HCT116 (cell line): ENCODE results near the gene EIF3J. TPM values are rescaled to one million over a fixed set of nuclear protein-coding genes. Genes with fewer than 3 reads are reported as not detected.

ENCODE experiments used
- ATAC-seq: fragments of 200-7000 bp; cut with Tn5 transposase; 2 replicates; pipeline ENCODE4 v1.9.1; 2020; ENCODE audit warnings: mild to moderate bottlenecking, moderate library complexity
- BruUV-seq: library from RNA; stranded (reverse); fragments of 400-500 nt; replicated peaks from 2 replicates; lab custom pipeline; 2021; lab: Mats Ljungman, UMichigan
- CTCF ChIA-PET: fragments of 300-600 bp; sonication (Branson Sonifier 250); formaldehyde crosslinking; loops from one replicate; lab custom pipeline; 2021; ENCODE audit warnings: antibody characterized with exemption; lab: Charles Lee
- POLR2A ChIA-PET: fragments of 300-600, 350-600 bp; sonication (Branson Sonifier 250); formaldehyde crosslinking; loops from one replicate; lab custom pipeline; 2021; ENCODE audit warnings: antibody characterized with exemption; lab: Charles Lee
- RAD21 ChIA-PET, 2 experiments: fragments of 300-600 bp; sonication (Branson Sonifier 250); formaldehyde crosslinking; loops; one replicate each; lab custom pipeline; 2023; ENCODE audit warnings: low total read pairs in 2 of 2; ENCODE audit not compliant: uncharacterized antibody in 2 of 2, unreplicated experiment in 2 of 2, low non-redundant PET in 1 of 2; lab: Charles Lee
- DNase-seq: peaks from one replicate; pipeline ENCODE4 v3.0.0-alpha.2; 2010; ENCODE audit warnings: low read depth, low spot score
- H2AFZ ChIP-seq: fragments of 200-600 bp; shearing (Covaris generic), sonication (generic); 2 replicates; pipeline ENCODE4 v1.6.1; 2017; ENCODE audit warnings: low read depth, mixed run types, mixed read lengths, antibody characterized with exemption, low read length; ENCODE audit not compliant: poor library complexity, severe bottlenecking
- H3K27ac ChIP-seq: 2 replicates; pipeline ENCODE4 v1.5.1; 2012; ENCODE audit warnings: low read depth, low read length
- H3K27me3 ChIP-seq: fragments of 200-600 bp; sonication (generic); 2 replicates; pipeline ENCODE4 v1.6.1; 2016; ENCODE audit warnings: mixed run types, low read length, mixed read lengths; ENCODE audit not compliant: insufficient read depth
- H3K36me3 ChIP-seq, 2 experiments: fragments of 200-500 bp in 1 of 2; fragments of 200-600 bp in 1 of 2; sonication (Bioruptor generic) in 1 of 2; sonication (generic) in 1 of 2; 2 replicates each; pipeline versions ENCODE4 v1.5.1 to v1.6.1; 2014 to 2016; ENCODE audit warnings: low read length in 2 of 2, inconsistent platforms in 1 of 2, mixed read lengths in 1 of 2, mixed run types in 1 of 2; ENCODE audit not compliant: insufficient read depth in 2 of 2, control insufficient read depth in 1 of 2
- H3K4me1 ChIP-seq, 2 experiments: fragments of 200-600 bp in 1 of 2; sonication (generic) in 1 of 2; 2 replicates each; pipeline versions ENCODE4 v1.5.1 to v1.6.1; 2012 to 2017; ENCODE audit warnings: low read length in 2 of 2, inconsistent platforms in 1 of 2, mild to moderate bottlenecking in 1 of 2, mixed read lengths in 1 of 2, mixed run types in 1 of 2, moderate library complexity in 1 of 2; ENCODE audit not compliant: insufficient read depth in 2 of 2, control insufficient read depth in 1 of 2
- H3K4me2 ChIP-seq: fragments of 200-600 bp; sonication (generic); 2 replicates; pipeline ENCODE4 v1.6.1; 2017; ENCODE audit warnings: mixed run types, low read length, mixed read lengths
- H3K4me3 ChIP-seq, 2 experiments: fragments of 200-600 bp in 1 of 2; sonication (generic) in 1 of 2; replicated peaks in 1 of 2; 2 replicates each; pipeline ENCODE4 v1.5.1; 2011 to 2016; ENCODE audit warnings: low read length in 2 of 2, control low read depth in 1 of 2, low read depth in 1 of 2, mild to moderate bottlenecking in 1 of 2, mixed read lengths in 1 of 2, mixed run types in 1 of 2
- H3K79me2 ChIP-seq: fragments of 200-600 bp; sonication (generic); 2 replicates; pipeline ENCODE4 v1.6.1; 2017; ENCODE audit warnings: mild to moderate bottlenecking, mixed run types, low read length, moderate library complexity, mixed read lengths; ENCODE audit not compliant: insufficient read depth
- H3K9ac ChIP-seq: fragments of 200-600 bp; sonication (generic); 2 replicates; pipeline ENCODE4 v1.6.1; 2016; ENCODE audit warnings: low read length, mixed read lengths
- H3K9me2 ChIP-seq: fragments of 200-600 bp; sonication (generic), shearing (Covaris generic); 2 replicates; pipeline ENCODE4 v1.6.1; 2017; ENCODE audit warnings: mixed run types, mild to moderate bottlenecking, moderate library complexity; ENCODE audit not compliant: insufficient read depth
- H3K9me3 ChIP-seq, 2 experiments: fragments of 200-500 bp in 1 of 2; fragments of 200-600 bp in 1 of 2; sonication (Bioruptor generic) in 1 of 2; sonication (generic) in 1 of 2; 2 replicates each; pipeline ENCODE4 v1.6.1; 2014 to 2017; ENCODE audit warnings: low read length in 2 of 2, mixed read lengths in 2 of 2, inconsistent platforms in 1 of 2, low read depth in 1 of 2, mild to moderate bottlenecking in 1 of 2, mixed run types in 1 of 2, moderate library complexity in 1 of 2; ENCODE audit not compliant: control insufficient read depth in 1 of 2, insufficient read depth in 1 of 2
- H4K20me1 ChIP-seq: fragments of 200-600 bp; sonication (generic), shearing (Covaris generic); 2 replicates; pipeline ENCODE4 v1.6.1; 2017; ENCODE audit warnings: mixed run types, mild to moderate bottlenecking, moderate library complexity; ENCODE audit not compliant: insufficient read depth
- CBX3 ChIP-seq: IDR thresholded peaks from 2 replicates; pipeline ENCODE4 v1.6.1; 2012; ENCODE audit warnings: low read depth
- CEBPB ChIP-seq: IDR thresholded peaks from 2 replicates; pipeline ENCODE4 v1.6.1; 2012; ENCODE audit warnings: low read depth
- EGR1 ChIP-seq: IDR thresholded peaks from 2 replicates; pipeline ENCODE4 v1.6.1; 2012; ENCODE audit warnings: low read depth
- ELF1 ChIP-seq: IDR thresholded peaks from 2 replicates; pipeline ENCODE4 v1.6.1; 2012; ENCODE audit warnings: low read depth, borderline replicate concordance
- EZH2 ChIP-seq: fragments of 200-600 bp; sonication (generic); IDR thresholded peaks from 2 replicates; pipeline ENCODE4 v1.6.1; 2017; ENCODE audit warnings: antibody characterized with exemption, mixed run types
- EZH2phosphoT487 ChIP-seq: fragments of 200-600 bp; IDR thresholded peaks from 2 replicates; pipeline ENCODE4 v1.6.1; 2018; ENCODE audit warnings: antibody characterized with exemption, borderline replicate concordance
- FOSL1 ChIP-seq: IDR thresholded peaks from 2 replicates; pipeline ENCODE4 v1.6.1; 2012; ENCODE audit warnings: low read depth
- JUND ChIP-seq: IDR thresholded peaks from 2 replicates; pipeline ENCODE4 v1.6.1; 2012
- POLR2AphosphoS5 ChIP-seq: IDR thresholded peaks from 2 replicates; pipeline ENCODE4 v1.6.1; 2011; ENCODE audit warnings: mild to moderate bottlenecking, low read depth, low read length, moderate library complexity
- RAD21 ChIP-seq: IDR thresholded peaks from 2 replicates; pipeline ENCODE4 v1.6.1; 2012; ENCODE audit warnings: low read depth, mild to moderate bottlenecking
- SP1 ChIP-seq: IDR thresholded peaks from 2 replicates; pipeline ENCODE4 v1.6.1; 2012; ENCODE audit warnings: low read depth
- SRF ChIP-seq: IDR thresholded peaks from 2 replicates; pipeline ENCODE4 v1.6.1; 2012; ENCODE audit warnings: low read depth
- TCF7L2 ChIP-seq: IDR thresholded peaks from 2 replicates; pipeline ENCODE4 v1.7.0; 2011; ENCODE audit warnings: borderline replicate concordance, inconsistent platforms; ENCODE audit not compliant: insufficient read depth, insufficient read length; ENCODE audit errors: extremely low read depth
- YY1 ChIP-seq: IDR thresholded peaks from 2 replicates; pipeline ENCODE4 v1.6.1; 2011; ENCODE audit warnings: low read length, low read depth, moderate library complexity, mild to moderate bottlenecking; ENCODE audit not compliant: insufficient replicate concordance; ENCODE audit errors: extremely low read depth
- ZFX ChIP-seq: fragments of 450-650 bp; IDR thresholded peaks from 2 replicates; pipeline ENCODE4 v1.6.1; 2017
- ZNF274 ChIP-seq: fragments of 200-500 bp; sonication (Bioruptor generic); IDR thresholded peaks from 2 replicates; pipeline ENCODE4 v1.6.1; 2014; ENCODE audit warnings: mild to moderate bottlenecking, low read depth, low read length, inconsistent platforms
- intact Hi-C: fragments of 100-400 bp; cut with micrococcal nuclease; formaldehyde crosslinking; loops from 2 replicates; pipeline ENCODE4 v1.10.0; 2022
- total RNA-seq: library from RNA; stranded (reverse); gene quantifications from one replicate; pipeline ENCODE4 v1.2.1, GENCODE V29; 2021; ENCODE audit not compliant: unreplicated experiment
- TF ChIP-seq, protein P1 (sequence below): IDR thresholded peaks from 2 replicates; pipeline ENCODE4 v1.6.1; 2012
- TF ChIP-seq, protein P2 (sequence below), 3 experiments: fragments of 200-600 bp in 1 of 3; sonication (generic) in 1 of 3; IDR thresholded peaks in 2 of 3; conservative IDR thresholded peaks in 1 of 3; 2 replicates each; pipeline ENCODE4 v1.5.1; 2012 to 2017; ENCODE audit warnings: low read depth in 2 of 3, low read length in 2 of 3, antibody characterized with exemption in 1 of 3, borderline replicate concordance in 1 of 3, control low read depth in 1 of 3, mild to moderate bottlenecking in 1 of 3, mixed read lengths in 1 of 3, mixed run types in 1 of 3, moderate library complexity in 1 of 3; ENCODE audit not compliant: insufficient read depth in 1 of 3
- TF ChIP-seq, protein P3 (sequence below): IDR thresholded peaks from 2 replicates; pipeline ENCODE4 v1.6.1; 2011; ENCODE audit warnings: mild to moderate bottlenecking, low read length, moderate library complexity; ENCODE audit not compliant: insufficient replicate concordance; ENCODE audit errors: extremely low read depth
- TF ChIP-seq, protein P4 (sequence below): IDR thresholded peaks from 2 replicates; pipeline ENCODE4 v1.6.1; 2012; ENCODE audit warnings: low read depth

The EIF3J gene
- total RNA-seq, 1 experiment from 2014 or later, result 68.6 TPM

DNA sequence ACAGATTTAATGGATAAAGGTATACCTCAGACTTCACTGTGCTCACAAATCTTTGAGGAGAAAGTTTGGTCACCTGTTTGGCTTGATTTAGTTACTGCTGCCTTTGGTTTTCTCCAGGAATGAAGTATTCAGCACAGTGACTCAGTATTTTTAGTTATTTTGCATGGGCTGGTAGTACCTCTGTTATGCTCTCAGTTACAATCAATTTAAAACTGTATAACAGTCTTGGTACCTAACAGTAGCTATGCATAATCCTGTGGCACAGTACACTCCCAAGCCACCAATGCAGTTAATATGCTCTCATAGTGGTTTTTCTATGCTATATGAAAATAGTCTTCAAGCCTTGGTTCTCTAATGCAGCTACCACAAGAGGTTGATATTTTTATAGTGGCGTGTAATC lies 11.9 kb upstream of the EIF3J start:
- POLR2A ChIA-PET, result no interaction called here
- no peak for TF ChIP-seq CEBPB
- TF ChIP-seq, protein P1, sequence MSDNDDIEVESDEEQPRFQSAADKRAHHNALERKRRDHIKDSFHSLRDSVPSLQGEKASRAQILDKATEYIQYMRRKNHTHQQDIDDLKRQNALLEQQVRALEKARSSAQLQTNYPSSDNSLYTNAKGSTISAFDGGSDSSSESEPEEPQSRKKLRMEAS, result no peak
- no peak for TF ChIP-seq ZNF274
- TF ChIP-seq ELF1, result no peak
- TF ChIP-seq, protein P2, sequence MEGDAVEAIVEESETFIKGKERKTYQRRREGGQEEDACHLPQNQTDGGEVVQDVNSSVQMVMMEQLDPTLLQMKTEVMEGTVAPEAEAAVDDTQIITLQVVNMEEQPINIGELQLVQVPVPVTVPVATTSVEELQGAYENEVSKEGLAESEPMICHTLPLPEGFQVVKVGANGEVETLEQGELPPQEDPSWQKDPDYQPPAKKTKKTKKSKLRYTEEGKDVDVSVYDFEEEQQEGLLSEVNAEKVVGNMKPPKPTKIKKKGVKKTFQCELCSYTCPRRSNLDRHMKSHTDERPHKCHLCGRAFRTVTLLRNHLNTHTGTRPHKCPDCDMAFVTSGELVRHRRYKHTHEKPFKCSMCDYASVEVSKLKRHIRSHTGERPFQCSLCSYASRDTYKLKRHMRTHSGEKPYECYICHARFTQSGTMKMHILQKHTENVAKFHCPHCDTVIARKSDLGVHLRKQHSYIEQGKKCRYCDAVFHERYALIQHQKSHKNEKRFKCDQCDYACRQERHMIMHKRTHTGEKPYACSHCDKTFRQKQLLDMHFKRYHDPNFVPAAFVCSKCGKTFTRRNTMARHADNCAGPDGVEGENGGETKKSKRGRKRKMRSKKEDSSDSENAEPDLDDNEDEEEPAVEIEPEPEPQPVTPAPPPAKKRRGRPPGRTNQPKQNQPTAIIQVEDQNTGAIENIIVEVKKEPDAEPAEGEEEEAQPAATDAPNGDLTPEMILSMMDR (IDR thresholded peaks at IDR 0.05 in 2 of 3, conservative IDR thresholded peaks at IDR 0.05 in 1 of 3; ENCODE audit: borderline replicate concordance in 1 of 3, insufficient read depth in 1 of 3, low read depth in 2 of 3, low read length in 2 of 3), result no peak
- TF ChIP-seq ZFX, result no peak
- no peak for TF ChIP-seq SP1
- no peak for TF ChIP-seq POLR2AphosphoS5
- TF ChIP-seq, protein P3, sequence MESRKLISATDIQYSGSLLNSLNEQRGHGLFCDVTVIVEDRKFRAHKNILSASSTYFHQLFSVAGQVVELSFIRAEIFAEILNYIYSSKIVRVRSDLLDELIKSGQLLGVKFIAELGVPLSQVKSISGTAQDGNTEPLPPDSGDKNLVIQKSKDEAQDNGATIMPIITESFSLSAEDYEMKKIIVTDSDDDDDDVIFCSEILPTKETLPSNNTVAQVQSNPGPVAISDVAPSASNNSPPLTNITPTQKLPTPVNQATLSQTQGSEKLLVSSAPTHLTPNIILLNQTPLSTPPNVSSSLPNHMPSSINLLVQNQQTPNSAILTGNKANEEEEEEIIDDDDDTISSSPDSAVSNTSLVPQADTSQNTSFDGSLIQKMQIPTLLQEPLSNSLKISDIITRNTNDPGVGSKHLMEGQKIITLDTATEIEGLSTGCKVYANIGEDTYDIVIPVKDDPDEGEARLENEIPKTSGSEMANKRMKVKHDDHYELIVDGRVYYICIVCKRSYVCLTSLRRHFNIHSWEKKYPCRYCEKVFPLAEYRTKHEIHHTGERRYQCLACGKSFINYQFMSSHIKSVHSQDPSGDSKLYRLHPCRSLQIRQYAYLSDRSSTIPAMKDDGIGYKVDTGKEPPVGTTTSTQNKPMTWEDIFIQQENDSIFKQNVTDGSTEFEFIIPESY, result no peak
- no peak for TF ChIP-seq CBX3
- TF ChIP-seq TCF7L2, result no peak
- no peak for TF ChIP-seq FOSL1
- no peak for TF ChIP-seq EZH2phosphoT487
- TF ChIP-seq JUND, result no peak
- TF ChIP-seq, protein P4, sequence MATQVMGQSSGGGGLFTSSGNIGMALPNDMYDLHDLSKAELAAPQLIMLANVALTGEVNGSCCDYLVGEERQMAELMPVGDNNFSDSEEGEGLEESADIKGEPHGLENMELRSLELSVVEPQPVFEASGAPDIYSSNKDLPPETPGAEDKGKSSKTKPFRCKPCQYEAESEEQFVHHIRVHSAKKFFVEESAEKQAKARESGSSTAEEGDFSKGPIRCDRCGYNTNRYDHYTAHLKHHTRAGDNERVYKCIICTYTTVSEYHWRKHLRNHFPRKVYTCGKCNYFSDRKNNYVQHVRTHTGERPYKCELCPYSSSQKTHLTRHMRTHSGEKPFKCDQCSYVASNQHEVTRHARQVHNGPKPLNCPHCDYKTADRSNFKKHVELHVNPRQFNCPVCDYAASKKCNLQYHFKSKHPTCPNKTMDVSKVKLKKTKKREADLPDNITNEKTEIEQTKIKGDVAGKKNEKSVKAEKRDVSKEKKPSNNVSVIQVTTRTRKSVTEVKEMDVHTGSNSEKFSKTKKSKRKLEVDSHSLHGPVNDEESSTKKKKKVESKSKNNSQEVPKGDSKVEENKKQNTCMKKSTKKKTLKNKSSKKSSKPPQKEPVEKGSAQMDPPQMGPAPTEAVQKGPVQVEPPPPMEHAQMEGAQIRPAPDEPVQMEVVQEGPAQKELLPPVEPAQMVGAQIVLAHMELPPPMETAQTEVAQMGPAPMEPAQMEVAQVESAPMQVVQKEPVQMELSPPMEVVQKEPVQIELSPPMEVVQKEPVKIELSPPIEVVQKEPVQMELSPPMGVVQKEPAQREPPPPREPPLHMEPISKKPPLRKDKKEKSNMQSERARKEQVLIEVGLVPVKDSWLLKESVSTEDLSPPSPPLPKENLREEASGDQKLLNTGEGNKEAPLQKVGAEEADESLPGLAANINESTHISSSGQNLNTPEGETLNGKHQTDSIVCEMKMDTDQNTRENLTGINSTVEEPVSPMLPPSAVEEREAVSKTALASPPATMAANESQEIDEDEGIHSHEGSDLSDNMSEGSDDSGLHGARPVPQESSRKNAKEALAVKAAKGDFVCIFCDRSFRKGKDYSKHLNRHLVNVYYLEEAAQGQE, result no peak
- TF ChIP-seq EGR1, result no peak
- no peak for TF ChIP-seq EZH2
- no peak for TF ChIP-seq YY1
- no peak for TF ChIP-seq RAD21
- TF ChIP-seq SRF, result no peak
- Histone ChIP-seq H3K27ac (no peak overlapping the region), H3K79me2 (no peaks in the 10 kb centered on the region), H3K36me3 (peaks cover 10 to 16% of the 10 kb centered on the region in 2 experiments; a peak in 2 of 4 replicates), H3K4me1 (no peaks in the 10 kb centered on the region), H3K4me2 (no peak overlapping the region), H3K9ac (no peak overlapping the region), H3K27me3 (no peaks in the 10 kb centered on the region), H2AFZ (no peak overlapping the region), H4K20me1 (no peaks in the 10 kb centered on the region), H3K9me3 (no peaks in the 10 kb centered on the region), H3K4me3 (no peak overlapping the region), H3K9me2 (no peaks in the 10 kb centered on the region)
- RAD21 ChIA-PET, result no interaction called here
- intact Hi-C loops, result no loop called here
- ATAC-seq, result no peak
- CTCF ChIA-PET, result no interaction called here
- BruUV-seq, result TSS peak; percentile 6
- DNase-seq, result no peak
